A549 (cell line): ENCODE data around the gene ADH5.

Experiments used
- CEBPB ChIP-seq, 2 experiments: fragments of >200 bp in 1 of 2; sonication (Bioruptor Twin) in 1 of 2; formaldehyde crosslinking in 1 of 2; IDR thresholded peaks; 2 replicates each; pipeline ENCODE4 v1.6.1; 2012 to 2016
- EHF ChIP-seq: fragments of 250-450 bp; sonication (Bioruptor Pico); IDR thresholded peaks from 2 replicates; pipeline ENCODE4 v1.5.0; 2020; ENCODE audit warnings: mild to moderate bottlenecking
- EP300 ChIP-seq, 2 experiments: fragments of >200 bp; sonication (Bioruptor Twin); formaldehyde crosslinking; IDR thresholded peaks; 2 replicates in 1 of 2; 3 replicates in 1 of 2; pipeline ENCODE4 v1.6.1; 2016 to 2017
- MAZ ChIP-seq: fragments of 150-350 bp; IDR thresholded peaks from 2 replicates; pipeline ENCODE4 v1.6.1; 2014; ENCODE audit warnings: antibody characterized with exemption, low read depth, low read length, borderline replicate concordance
- NFE2L2 ChIP-seq: fragments of 150-350 bp; conservative IDR thresholded peaks from 2 replicates; pipeline ENCODE4 v1.6.1; 2014; ENCODE audit warnings: low read length
- POLR2A ChIP-seq: IDR thresholded peaks from 2 replicates; pipeline ENCODE4 v1.6.1; 2012; ENCODE audit warnings: mild to moderate bottlenecking, low read length
- RFX5 ChIP-seq: fragments of 450-650 bp; IDR thresholded peaks from 2 replicates; pipeline ENCODE4 v1.7.1; 2014; ENCODE audit warnings: antibody characterized with exemption, mild to moderate bottlenecking, moderate library complexity
- RNF2 ChIP-seq: fragments of 200-600 bp; sonication (generic); IDR thresholded peaks from 2 replicates; pipeline ENCODE4 v1.6.1; 2016; ENCODE audit warnings: low read depth, mild to moderate bottlenecking, antibody characterized with exemption, moderate library complexity, borderline replicate concordance
- SMC3 ChIP-seq: fragments of >200 bp; sonication (Bioruptor Twin); formaldehyde crosslinking; IDR thresholded peaks from 3 replicates; pipeline ENCODE4 v1.6.1; 2018; ENCODE audit warnings: inconsistent platforms
- ZFP36 ChIP-seq: fragments of 450-650 bp; IDR thresholded peaks from 2 replicates; pipeline ENCODE4 v1.6.1; 2014; ENCODE audit warnings: borderline replicate concordance; ENCODE audit not compliant: partially characterized antibody
- ZSCAN20 ChIP-seq: fragments of 250-450 bp; sonication (Bioruptor Pico); IDR thresholded peaks from 2 replicates; pipeline ENCODE4 v1.8.0; 2022; ENCODE audit warnings: mild to moderate bottlenecking, moderate library complexity
- TF ChIP-seq, protein P1 (sequence below): fragments of >200 bp; sonication (Bioruptor Twin); formaldehyde crosslinking; IDR thresholded peaks from 3 replicates; pipeline ENCODE4 v1.5.1; 2016

DNA sequence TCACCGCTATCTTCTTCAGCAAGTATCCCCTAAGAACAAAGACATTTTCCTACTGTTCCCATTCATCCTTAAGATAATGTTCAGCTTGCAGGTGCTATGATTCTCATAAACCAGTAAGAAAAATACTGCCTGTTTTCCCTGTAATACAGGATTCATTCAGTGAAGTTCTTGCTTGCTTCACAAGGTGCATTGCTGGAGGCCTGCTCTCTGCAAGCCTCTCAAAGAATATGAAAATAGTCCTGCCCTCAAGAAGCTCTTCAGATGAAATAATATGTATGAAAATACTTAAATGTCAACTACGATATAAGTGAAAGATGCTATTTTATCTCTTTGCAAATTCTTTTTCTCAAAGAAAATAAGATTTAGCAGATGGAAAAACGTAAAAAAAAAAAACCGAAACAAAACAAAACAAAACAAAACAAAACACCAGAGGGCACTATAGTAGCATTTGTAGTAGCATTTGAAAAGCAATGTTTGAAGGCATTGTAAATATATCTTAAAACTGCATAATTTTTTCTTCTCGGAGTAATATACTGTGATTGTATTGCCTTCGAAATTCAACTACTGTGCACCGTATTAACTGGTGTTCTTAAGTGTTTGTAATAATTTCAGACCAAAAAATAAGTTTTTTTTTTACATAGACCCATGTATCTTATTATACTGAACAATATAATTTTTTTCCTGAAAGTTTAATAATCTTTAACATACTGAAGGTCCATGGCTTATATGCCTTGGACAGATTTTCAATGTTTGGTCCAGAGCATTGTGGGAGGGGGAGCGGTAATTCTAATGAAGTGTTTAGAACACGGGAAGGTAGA lies 29.5 kb upstream of the ADH5 start:
- TF ChIP-seq, protein P1, sequence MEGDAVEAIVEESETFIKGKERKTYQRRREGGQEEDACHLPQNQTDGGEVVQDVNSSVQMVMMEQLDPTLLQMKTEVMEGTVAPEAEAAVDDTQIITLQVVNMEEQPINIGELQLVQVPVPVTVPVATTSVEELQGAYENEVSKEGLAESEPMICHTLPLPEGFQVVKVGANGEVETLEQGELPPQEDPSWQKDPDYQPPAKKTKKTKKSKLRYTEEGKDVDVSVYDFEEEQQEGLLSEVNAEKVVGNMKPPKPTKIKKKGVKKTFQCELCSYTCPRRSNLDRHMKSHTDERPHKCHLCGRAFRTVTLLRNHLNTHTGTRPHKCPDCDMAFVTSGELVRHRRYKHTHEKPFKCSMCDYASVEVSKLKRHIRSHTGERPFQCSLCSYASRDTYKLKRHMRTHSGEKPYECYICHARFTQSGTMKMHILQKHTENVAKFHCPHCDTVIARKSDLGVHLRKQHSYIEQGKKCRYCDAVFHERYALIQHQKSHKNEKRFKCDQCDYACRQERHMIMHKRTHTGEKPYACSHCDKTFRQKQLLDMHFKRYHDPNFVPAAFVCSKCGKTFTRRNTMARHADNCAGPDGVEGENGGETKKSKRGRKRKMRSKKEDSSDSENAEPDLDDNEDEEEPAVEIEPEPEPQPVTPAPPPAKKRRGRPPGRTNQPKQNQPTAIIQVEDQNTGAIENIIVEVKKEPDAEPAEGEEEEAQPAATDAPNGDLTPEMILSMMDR = peak; percentile 41; the same call in 2 of the 3 replicates
- TF ChIP-seq EHF (CRISPR knock-in tag) = no peak
- TF ChIP-seq ZSCAN20 (CRISPR knock-in tag) = no peak
- TF ChIP-seq POLR2A = no peak
- TF ChIP-seq EP300 (IDR thresholded peaks at IDR 0.05) = no peak
- TF ChIP-seq ZFP36 = no peak
- TF ChIP-seq CEBPB (IDR thresholded peaks at IDR 0.05) = no peak
- no peak for TF ChIP-seq MAZ
- TF ChIP-seq RNF2 = no peak
- peak; percentile 41; the same call in 2 of the 3 replicates for TF ChIP-seq SMC3
- TF ChIP-seq RFX5 = no peak
- no peak for TF ChIP-seq NFE2L2
